GM23338 (cell line): ENCODE data around the gene TGFB3. TPM values are rescaled to one million over a fixed set of nuclear protein-coding genes. Genes with fewer than 3 reads are reported as not detected.

Experiments
- ATAC-seq: fragments of 200-7000 bp; cut with Tn5 transposase; 3 replicates; pipeline ENCODE4 v1.9.1; 2020
- DNase-seq: peaks from one replicate; pipeline ENCODE4 v3.0.0-alpha.2; 2015; ENCODE audit warnings: low spot score
- H2AFZ ChIP-seq: fragments of 200-600 bp; sonication (generic); 2 replicates; pipeline ENCODE4 v1.8.0; 2016; ENCODE audit warnings: antibody characterized with exemption, mild to moderate bottlenecking, moderate library complexity
- H3F3A ChIP-seq: fragments of 200-600 bp; sonication (generic); replicated peaks from 2 replicates; pipeline ENCODE4 v1.8.0; 2017; ENCODE audit warnings: antibody characterized with exemption, mixed run types, low read depth
- H3K27ac ChIP-seq: fragments of 200-600 bp; sonication (generic); 2 replicates; pipeline ENCODE4 v1.6.1; 2016; ENCODE audit warnings: low read depth
- H3K27me3 ChIP-seq: fragments of 200-600 bp; sonication (generic); 2 replicates; pipeline ENCODE4 v1.8.0; 2016; ENCODE audit warnings: mild to moderate bottlenecking, mixed run types, moderate library complexity; ENCODE audit not compliant: insufficient read depth
- H3K36me3 ChIP-seq: fragments of 200-600 bp; sonication (generic); 2 replicates; pipeline ENCODE4 v1.8.0; 2016; ENCODE audit warnings: mild to moderate bottlenecking; ENCODE audit not compliant: insufficient read depth
- H3K4me1 ChIP-seq: fragments of 200-600 bp; sonication (generic); 2 replicates; pipeline ENCODE4 v1.8.0; 2016; ENCODE audit warnings: mild to moderate bottlenecking, moderate library complexity; ENCODE audit not compliant: insufficient read depth
- H3K4me2 ChIP-seq: fragments of 200-600 bp; sonication (generic); 2 replicates; pipeline ENCODE4 v1.7.1; 2017; ENCODE audit warnings: mixed run types
- H3K4me3 ChIP-seq: fragments of 200-600 bp; sonication (generic); 2 replicates; pipeline ENCODE4 v1.6.1; 2016; ENCODE audit warnings: mixed run types
- H3K79me2 ChIP-seq: fragments of 200-600 bp; sonication (generic); replicated peaks from 2 replicates; pipeline ENCODE4 v1.8.0; 2017; ENCODE audit warnings: mild to moderate bottlenecking; ENCODE audit not compliant: insufficient read depth
- H3K9me2 ChIP-seq: fragments of 200-600 bp; sonication (generic); 2 replicates; pipeline ENCODE4 v1.8.0; 2017; ENCODE audit not compliant: insufficient read depth
- H4K20me1 ChIP-seq: fragments of 200-600 bp; sonication (generic); replicated peaks from 2 replicates; pipeline ENCODE4 v1.8.0; 2017; ENCODE audit warnings: mild to moderate bottlenecking; ENCODE audit not compliant: insufficient read depth
- H3K27ac Mint-ChIP-seq: 2 replicates; pipeline ENCODE4 v1.8.0; 2020; ENCODE audit warnings: inconsistent platforms, mild to moderate bottlenecking, moderate library complexity, mixed read lengths
- H3K27me3 Mint-ChIP-seq: 3 replicates; pipeline ENCODE4 v1.8.0; 2022; ENCODE audit warnings: low read depth, mild to moderate bottlenecking, moderate library complexity, mixed read lengths, inconsistent platforms; ENCODE audit not compliant: insufficient read depth, poor library complexity
- H3K36me3 Mint-ChIP-seq: 3 replicates; pipeline ENCODE4 v1.8.0; 2021; ENCODE audit warnings: low read depth, mild to moderate bottlenecking, inconsistent platforms, moderate library complexity, mixed read lengths
- H3K4me1 Mint-ChIP-seq: 3 replicates; pipeline ENCODE4 v1.8.0; 2020; ENCODE audit warnings: mild to moderate bottlenecking, inconsistent platforms, mixed read lengths
- H3K4me3 Mint-ChIP-seq: 3 replicates; pipeline ENCODE4 v1.8.0; 2021; ENCODE audit warnings: moderate library complexity, mild to moderate bottlenecking, inconsistent platforms, mixed read lengths
- H3K9me3 Mint-ChIP-seq: 3 replicates; pipeline ENCODE4 v1.8.0; 2020; ENCODE audit warnings: moderate library complexity, mild to moderate bottlenecking, inconsistent platforms, mixed read lengths
- CREB1 ChIP-seq: fragments of 250-450 bp; sonication (Bioruptor Pico); IDR thresholded peaks from 2 replicates; pipeline ENCODE4 v1.5.0; 2020; ENCODE audit warnings: low read depth, mild to moderate bottlenecking, moderate library complexity
- EZH2 ChIP-seq: fragments of 200-600 bp; sonication (generic); IDR thresholded peaks from one replicate; pipeline ENCODE4 v1.8.0; 2017; ENCODE audit warnings: antibody characterized with exemption, mild to moderate bottlenecking, low read depth; ENCODE audit not compliant: unreplicated experiment
- EZH2phosphoT487 ChIP-seq: fragments of 200-600 bp; sonication (generic); IDR thresholded peaks from one replicate; pipeline ENCODE4 v1.8.1; 2018; ENCODE audit warnings: antibody characterized with exemption; ENCODE audit not compliant: unreplicated experiment
- JUNB ChIP-seq: IDR thresholded peaks from one replicate; pipeline ENCODE4 v1.6.1; 2016; ENCODE audit warnings: antibody characterized with exemption; ENCODE audit not compliant: unreplicated experiment
- NANOG ChIP-seq: IDR thresholded peaks from 2 replicates; pipeline ENCODE4 v1.6.1; 2016; ENCODE audit warnings: antibody characterized with exemption, borderline replicate concordance
- POLR2AphosphoS5 ChIP-seq: IDR thresholded peaks from 2 replicates; pipeline ENCODE4 v1.6.1; 2016; ENCODE audit warnings: antibody characterized with exemption, low read depth
- STAT1 ChIP-seq: IDR thresholded peaks from one replicate; pipeline ENCODE4 v1.6.1; 2016; ENCODE audit warnings: antibody characterized with exemption; ENCODE audit not compliant: unreplicated experiment
- ZNF114 ChIP-seq: fragments of 250-450 bp; sonication (Bioruptor Pico); IDR thresholded peaks from 2 replicates; pipeline ENCODE4 v1.5.0; 2020; ENCODE audit warnings: mild to moderate bottlenecking, moderate library complexity
- ZNF331 ChIP-seq: fragments of 250-450 bp; sonication (Bioruptor Pico); IDR thresholded peaks from 2 replicates; pipeline ENCODE4 v1.5.0; 2020; ENCODE audit warnings: low read depth, mild to moderate bottlenecking, moderate library complexity
- polyA plus RNA-seq: library from polyadenylated mRNA; unstranded; fragments of >200 nt; fragmentation: Nextera tagmentation; extraction: Ambion mirVana; gene quantifications from 2 replicates; pipeline ENCODE4 v1.2.1, GENCODE V29; 2016
- total RNA-seq: library from RNA; depleted of rRNA; stranded (reverse); fragments of >200 nt; shearing (Covaris generic); gene quantifications from 2 replicates; pipeline ENCODE4 v1.2.3, GENCODE V29; 2014
- TF ChIP-seq, protein P1 (sequence below), 2 experiments: fragments of 200-600 bp in 1 of 2; sonication (generic) in 1 of 2; conservative IDR thresholded peaks; 2 replicates each; pipeline versions ENCODE4 v1.5.1 to v1.6.1; 2016 to 2017; ENCODE audit warnings: antibody characterized with exemption in 2 of 2, low read depth in 2 of 2, mild to moderate bottlenecking in 2 of 2, moderate library complexity in 1 of 2
- TF ChIP-seq, protein P2 (sequence below): IDR thresholded peaks from 2 replicates; pipeline ENCODE4 v1.6.1; 2016; ENCODE audit warnings: antibody characterized with exemption
- TF ChIP-seq, protein P3 (sequence below): fragments of 250-450 bp; sonication (Bioruptor Pico); IDR thresholded peaks from 2 replicates; pipeline ENCODE4 v1.5.0; 2020; ENCODE audit warnings: mild to moderate bottlenecking, moderate library complexity

The TGFB3 gene
- total and polyA plus RNA-seq, 2 experiments from 2014 or later: 0.17 to 0.87 TPM

DNA sequence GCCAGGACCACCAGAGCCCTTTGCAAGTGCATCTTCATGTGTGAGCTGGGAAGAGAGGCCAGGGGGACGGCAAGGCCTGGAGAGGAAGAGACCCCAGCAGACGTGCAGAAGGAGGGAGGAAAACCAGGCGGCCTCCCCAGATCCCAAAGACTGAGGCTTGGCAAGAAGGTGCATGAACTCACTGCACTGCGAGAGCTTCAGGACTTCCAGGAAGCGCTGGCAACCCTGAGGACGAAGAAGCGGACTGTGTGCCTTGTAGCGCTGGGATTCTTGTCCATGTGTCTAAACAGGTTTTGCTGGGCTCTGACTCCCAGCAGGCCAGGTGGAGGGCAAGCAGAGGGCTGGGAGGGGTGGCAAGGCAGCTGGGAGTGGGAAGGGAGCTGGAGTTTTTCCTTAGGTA lies 939 bp downstream of the TGFB3 start:
- Mint-ChIP-seq H3K4me3 (peak overlapping the region; percentile 84), H3K36me3 (no peaks in the 10 kb centered on the region), H3K9me3 (no peaks in the 10 kb centered on the region; the same call in 2 of the 3 replicates), H3K4me1 (peaks cover 38% of the 10 kb centered on the region), H3K27me3 (peaks cover 25% of the 10 kb centered on the region), H3K27ac (no peak overlapping the region)
- H3K4me1 ChIP-seq: peaks cover 32% of the 10 kb centered on the region
- H3K79me2 ChIP-seq: no peaks in the 10 kb centered on the region
- no peak overlapping the region for H2AFZ ChIP-seq
- H3F3A ChIP-seq: 0 out of 2 replicates have a peak, but pooled peaks cover 2% of the 10 kb centered on the region
- peaks cover 38% of the 10 kb centered on the region for H3K27me3 ChIP-seq
- H3K36me3 ChIP-seq: no peaks in the 10 kb centered on the region
- H4K20me1 ChIP-seq: no peaks in the 10 kb centered on the region; the same call in 1 of the 2 replicates
- H3K9me2 ChIP-seq: no peaks in the 10 kb centered on the region
- DNase-seq (no peak), ATAC-seq (no peak)
- peak overlapping the region; percentile 97 for H3K4me3 ChIP-seq
- peak overlapping the region; percentile 96 for H3K4me2 ChIP-seq
- TF ChIP-seq JUNB: no peak
- no peak for TF ChIP-seq CREB1 (CRISPR knock-in tag)
- no peak for TF ChIP-seq NANOG
- TF ChIP-seq POLR2AphosphoS5: no peak
- no peak for TF ChIP-seq ZNF331 (CRISPR knock-in tag)
- TF ChIP-seq STAT1: no peak
- no peak for TF ChIP-seq EZH2
- TF ChIP-seq EZH2phosphoT487: no peak
- TF ChIP-seq, protein P1, sequence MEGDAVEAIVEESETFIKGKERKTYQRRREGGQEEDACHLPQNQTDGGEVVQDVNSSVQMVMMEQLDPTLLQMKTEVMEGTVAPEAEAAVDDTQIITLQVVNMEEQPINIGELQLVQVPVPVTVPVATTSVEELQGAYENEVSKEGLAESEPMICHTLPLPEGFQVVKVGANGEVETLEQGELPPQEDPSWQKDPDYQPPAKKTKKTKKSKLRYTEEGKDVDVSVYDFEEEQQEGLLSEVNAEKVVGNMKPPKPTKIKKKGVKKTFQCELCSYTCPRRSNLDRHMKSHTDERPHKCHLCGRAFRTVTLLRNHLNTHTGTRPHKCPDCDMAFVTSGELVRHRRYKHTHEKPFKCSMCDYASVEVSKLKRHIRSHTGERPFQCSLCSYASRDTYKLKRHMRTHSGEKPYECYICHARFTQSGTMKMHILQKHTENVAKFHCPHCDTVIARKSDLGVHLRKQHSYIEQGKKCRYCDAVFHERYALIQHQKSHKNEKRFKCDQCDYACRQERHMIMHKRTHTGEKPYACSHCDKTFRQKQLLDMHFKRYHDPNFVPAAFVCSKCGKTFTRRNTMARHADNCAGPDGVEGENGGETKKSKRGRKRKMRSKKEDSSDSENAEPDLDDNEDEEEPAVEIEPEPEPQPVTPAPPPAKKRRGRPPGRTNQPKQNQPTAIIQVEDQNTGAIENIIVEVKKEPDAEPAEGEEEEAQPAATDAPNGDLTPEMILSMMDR (conservative IDR thresholded peaks at IDR 0.05; ENCODE audit: low read depth in 2 of 2): no peak
- TF ChIP-seq, protein P2, sequence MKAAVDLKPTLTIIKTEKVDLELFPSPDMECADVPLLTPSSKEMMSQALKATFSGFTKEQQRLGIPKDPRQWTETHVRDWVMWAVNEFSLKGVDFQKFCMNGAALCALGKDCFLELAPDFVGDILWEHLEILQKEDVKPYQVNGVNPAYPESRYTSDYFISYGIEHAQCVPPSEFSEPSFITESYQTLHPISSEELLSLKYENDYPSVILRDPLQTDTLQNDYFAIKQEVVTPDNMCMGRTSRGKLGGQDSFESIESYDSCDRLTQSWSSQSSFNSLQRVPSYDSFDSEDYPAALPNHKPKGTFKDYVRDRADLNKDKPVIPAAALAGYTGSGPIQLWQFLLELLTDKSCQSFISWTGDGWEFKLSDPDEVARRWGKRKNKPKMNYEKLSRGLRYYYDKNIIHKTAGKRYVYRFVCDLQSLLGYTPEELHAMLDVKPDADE: no peak
- H3K27ac ChIP-seq: no peak overlapping the region

DNA sequence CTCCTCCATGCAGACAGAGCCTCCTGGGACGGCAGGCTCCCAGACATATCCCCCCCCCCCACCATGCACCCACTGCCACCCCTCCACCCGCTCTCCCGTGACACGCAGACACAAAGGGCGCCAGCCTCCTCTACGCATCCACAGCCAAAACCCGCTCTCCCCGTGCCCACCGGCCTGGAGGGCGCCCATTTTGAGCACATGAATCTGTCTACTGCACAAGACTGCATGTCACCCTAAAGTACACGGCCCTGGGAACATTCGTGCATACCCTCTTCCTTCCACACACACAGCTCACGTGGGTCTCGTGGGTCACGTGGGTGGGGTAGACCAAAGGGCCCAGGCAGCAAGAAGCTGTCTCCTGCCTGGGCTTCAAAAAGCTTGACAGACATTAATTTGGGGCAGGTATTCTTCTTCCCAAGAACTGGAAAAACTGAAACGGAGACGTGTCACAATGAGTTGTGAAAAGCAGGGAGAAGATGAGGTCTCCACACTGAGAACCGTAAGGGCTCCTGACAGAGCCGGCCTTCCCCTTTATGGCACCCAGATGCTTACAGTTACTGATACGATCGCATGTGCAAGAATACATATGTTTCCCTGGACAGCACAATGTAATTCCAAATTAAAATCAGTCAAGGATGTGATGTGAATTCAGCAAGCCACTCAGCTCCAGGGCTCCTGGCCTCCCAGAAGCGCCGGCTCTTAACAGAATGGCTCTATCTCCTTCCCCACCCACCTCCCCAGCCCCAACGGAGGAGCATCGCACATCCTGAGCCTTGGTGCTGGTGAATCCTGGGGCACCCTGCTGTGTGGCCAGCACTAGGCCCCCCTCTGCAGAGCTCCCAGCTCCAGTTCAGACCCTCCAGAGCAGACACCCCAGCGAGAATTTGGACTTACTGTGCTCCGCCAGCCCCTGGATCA lies 1.9 kb downstream of the TGFB3 start:
- Histone ChIP-seq H3K79me2 (no peaks in the 10 kb centered on the region), H3K4me2 (no peak overlapping the region), H3K27me3 (peaks cover 37% of the 10 kb centered on the region), H3F3A (0 out of 2 replicates have a peak, but pooled peaks cover 2% of the 10 kb centered on the region), H2AFZ (no peak overlapping the region), H3K9me2 (no peaks in the 10 kb centered on the region), H3K27ac (no peak overlapping the region), H4K20me1 (no peaks in the 10 kb centered on the region; the same call in 1 of the 2 replicates), H3K4me1 (peaks cover 32% of the 10 kb centered on the region), H3K4me3 (no peak overlapping the region), H3K36me3 (no peaks in the 10 kb centered on the region)
- ATAC-seq (no peak), DNase-seq (no peak)
- no peaks in the 10 kb centered on the region for H3K36me3 Mint-ChIP-seq
- H3K27me3 Mint-ChIP-seq: peaks cover 25% of the 10 kb centered on the region
- no peaks in the 10 kb centered on the region; the same call in 2 of the 3 replicates for H3K9me3 Mint-ChIP-seq
- peaks cover 38% of the 10 kb centered on the region for H3K4me1 Mint-ChIP-seq
- H3K4me3 Mint-ChIP-seq: no peak overlapping the region
- no peak overlapping the region for H3K27ac Mint-ChIP-seq
- TF ChIP-seq, protein P3, sequence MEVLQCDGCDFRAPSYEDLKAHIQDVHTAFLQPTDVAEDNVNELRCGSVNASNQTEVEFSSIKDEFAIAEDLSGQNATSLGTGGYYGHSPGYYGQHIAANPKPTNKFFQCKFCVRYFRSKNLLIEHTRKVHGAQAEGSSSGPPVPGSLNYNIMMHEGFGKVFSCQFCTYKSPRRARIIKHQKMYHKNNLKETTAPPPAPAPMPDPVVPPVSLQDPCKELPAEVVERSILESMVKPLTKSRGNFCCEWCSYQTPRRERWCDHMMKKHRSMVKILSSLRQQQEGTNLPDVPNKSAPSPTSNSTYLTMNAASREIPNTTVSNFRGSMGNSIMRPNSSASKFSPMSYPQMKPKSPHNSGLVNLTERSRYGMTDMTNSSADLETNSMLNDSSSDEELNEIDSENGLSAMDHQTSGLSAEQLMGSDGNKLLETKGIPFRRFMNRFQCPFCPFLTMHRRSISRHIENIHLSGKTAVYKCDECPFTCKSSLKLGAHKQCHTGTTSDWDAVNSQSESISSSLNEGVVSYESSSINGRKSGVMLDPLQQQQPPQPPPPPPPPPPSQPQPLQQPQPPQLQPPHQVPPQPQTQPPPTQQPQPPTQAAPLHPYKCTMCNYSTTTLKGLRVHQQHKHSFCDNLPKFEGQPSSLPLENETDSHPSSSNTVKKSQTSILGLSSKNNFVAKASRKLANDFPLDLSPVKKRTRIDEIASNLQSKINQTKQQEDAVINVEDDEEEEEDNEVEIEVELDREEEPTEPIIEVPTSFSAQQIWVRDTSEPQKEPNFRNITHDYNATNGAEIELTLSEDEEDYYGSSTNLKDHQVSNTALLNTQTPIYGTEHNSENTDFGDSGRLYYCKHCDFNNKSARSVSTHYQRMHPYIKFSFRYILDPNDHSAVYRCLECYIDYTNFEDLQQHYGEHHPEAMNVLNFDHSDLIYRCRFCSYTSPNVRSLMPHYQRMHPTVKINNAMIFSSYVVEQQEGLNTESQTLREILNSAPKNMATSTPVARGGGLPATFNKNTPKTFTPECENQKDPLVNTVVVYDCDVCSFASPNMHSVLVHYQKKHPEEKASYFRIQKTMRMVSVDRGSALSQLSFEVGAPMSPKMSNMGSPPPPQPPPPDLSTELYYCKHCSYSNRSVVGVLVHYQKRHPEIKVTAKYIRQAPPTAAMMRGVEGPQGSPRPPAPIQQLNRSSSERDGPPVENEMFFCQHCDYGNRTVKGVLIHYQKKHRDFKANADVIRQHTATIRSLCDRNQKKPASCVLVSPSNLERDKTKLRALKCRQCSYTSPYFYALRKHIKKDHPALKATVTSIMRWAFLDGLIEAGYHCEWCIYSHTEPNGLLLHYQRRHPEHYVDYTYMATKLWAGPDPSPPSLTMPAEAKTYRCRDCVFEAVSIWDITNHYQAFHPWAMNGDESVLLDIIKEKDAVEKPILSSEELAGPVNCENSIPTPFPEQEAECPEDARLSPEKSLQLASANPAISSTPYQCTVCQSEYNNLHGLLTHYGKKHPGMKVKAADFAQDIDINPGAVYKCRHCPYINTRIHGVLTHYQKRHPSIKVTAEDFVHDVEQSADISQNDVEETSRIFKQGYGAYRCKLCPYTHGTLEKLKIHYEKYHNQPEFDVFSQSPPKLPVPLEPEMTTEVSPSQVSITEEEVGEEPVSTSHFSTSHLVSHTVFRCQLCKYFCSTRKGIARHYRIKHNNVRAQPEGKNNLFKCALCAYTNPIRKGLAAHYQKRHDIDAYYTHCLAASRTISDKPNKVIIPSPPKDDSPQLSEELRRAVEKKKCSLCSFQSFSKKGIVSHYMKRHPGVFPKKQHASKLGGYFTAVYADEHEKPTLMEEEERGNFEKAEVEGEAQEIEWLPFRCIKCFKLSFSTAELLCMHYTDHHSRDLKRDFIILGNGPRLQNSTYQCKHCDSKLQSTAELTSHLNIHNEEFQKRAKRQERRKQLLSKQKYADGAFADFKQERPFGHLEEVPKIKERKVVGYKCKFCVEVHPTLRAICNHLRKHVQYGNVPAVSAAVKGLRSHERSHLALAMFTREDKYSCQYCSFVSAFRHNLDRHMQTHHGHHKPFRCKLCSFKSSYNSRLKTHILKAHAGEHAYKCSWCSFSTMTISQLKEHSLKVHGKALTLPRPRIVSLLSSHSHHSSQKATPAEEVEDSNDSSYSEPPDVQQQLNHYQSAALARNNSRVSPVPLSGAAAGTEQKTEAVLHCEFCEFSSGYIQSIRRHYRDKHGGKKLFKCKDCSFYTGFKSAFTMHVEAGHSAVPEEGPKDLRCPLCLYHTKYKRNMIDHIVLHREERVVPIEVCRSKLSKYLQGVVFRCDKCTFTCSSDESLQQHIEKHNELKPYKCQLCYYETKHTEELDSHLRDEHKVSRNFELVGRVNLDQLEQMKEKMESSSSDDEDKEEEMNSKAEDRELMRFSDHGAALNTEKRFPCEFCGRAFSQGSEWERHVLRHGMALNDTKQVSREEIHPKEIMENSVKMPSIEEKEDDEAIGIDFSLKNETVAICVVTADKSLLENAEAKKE (CRISPR knock-in tag): no peak
- TF ChIP-seq ZNF114 (CRISPR knock-in tag): no peak
